Stomach (tissue), 9 donors: ENCODE results near the gene ARL10. TPM values are rescaled to one million over a fixed set of nuclear protein-coding genes. Genes with fewer than 3 reads are reported as not detected.

Experiments
- DNase-seq, 2 donors: peaks; one replicate each; pipeline versions ENCODE4 v3.0.0 to v3.0.0-alpha.2; 2013 to 2019
- H3K27ac ChIP-seq, 5 donors: fragments of 200-600 bp in 4 of 5; sonication (generic) in 4 of 5; one replicate each; pipeline ENCODE4 v1.5.1; 2013 to 2019; ENCODE audit warnings: mild to moderate bottlenecking in 1 of 5, moderate library complexity in 1 of 5
- H3K27me3 ChIP-seq, 3 donors: fragments of 200-600 bp; sonication (generic); one replicate each; pipeline ENCODE4 v1.5.1; 2017 to 2019; ENCODE audit warnings: mixed run types in 1 of 3
- H3K36me3 ChIP-seq, 4 donors: fragments of 200-600 bp; sonication (generic); 1 replicate in 3 of 4; 2 replicates in 1 of 4; pipeline ENCODE4 v1.5.1; 2016 to 2019
- H3K4me1 ChIP-seq, 4 donors: fragments of 200-600 bp; sonication (generic); one replicate each; pipeline ENCODE4 v1.5.1; 2016 to 2019
- H3K4me3 ChIP-seq, 4 donors: fragments of 200-600 bp; sonication (generic) in 3 of 4; one replicate each; pipeline ENCODE4 v1.5.1; 2016 to 2019; ENCODE audit warnings: mild to moderate bottlenecking in 1 of 4
- H3K9me3 ChIP-seq, 4 donors: fragments of 200-600 bp; sonication (generic); one replicate each; pipeline ENCODE4 v1.5.1; 2016 to 2019
- EP300 ChIP-seq: sonication (generic); formaldehyde crosslinking; IDR thresholded peaks from one replicate; pipeline ENCODE4 v1.6.1; 2017; ENCODE audit warnings: antibody characterized with exemption
- POLR2A ChIP-seq, 4 donors: fragments of 450-650 bp; IDR thresholded peaks; one replicate each; pipeline ENCODE4 v1.6.1; 2016; ENCODE audit warnings: antibody characterized with exemption in 4 of 4, control low read depth in 2 of 4, mild to moderate bottlenecking in 1 of 4, moderate library complexity in 1 of 4
- POLR2AphosphoS5 ChIP-seq, 3 donors: sonication (generic); formaldehyde crosslinking; IDR thresholded peaks; one replicate each; pipeline ENCODE4 v1.6.1; 2016; ENCODE audit warnings: antibody characterized with exemption in 3 of 3
- WGBS, 5 donors: extraction: QIAGEN DNeasy Blood & Tissue Kit in 3 of 5; methylation state at CpG; one replicate each; pipeline versions ENCODE4 v1.1.5 to v1.1.7; 2013 to 2018; 5-methylcytosine and 5-hydroxymethylcytosine counted together
- intact Hi-C: fragments of 100-400 bp; cut with DNase I; formaldehyde crosslinking; loops from one replicate; pipeline ENCODE4 v1.15.1; 2023; ENCODE audit warnings: low total_unique reads
- polyA plus RNA-seq, 3 donors: library from polyadenylated mRNA; stranded (reverse); fragments of 200-250 nt; gene quantifications; one replicate each; pipeline ENCODE4 v1.2.3, GENCODE V29; 2013
- total RNA-seq, 5 donors: library from RNA; depleted of rRNA; stranded (reverse); fragments of >200 nt; gene quantifications; one replicate each; pipeline versions ENCODE4 v1.1.0 to v1.2.3, GENCODE V29; 2014 to 2016
- TF ChIP-seq, protein P1 (sequence below), 7 experiments: fragments of 450-650 bp in 4 of 7; fragments of 200-600 bp in 3 of 7; sonication (generic) in 3 of 7; IDR thresholded peaks; one replicate each; pipeline ENCODE4 v1.5.1; 2016 to 2019; ENCODE audit warnings: antibody characterized with exemption in 7 of 7, control low read depth in 2 of 7, mild to moderate bottlenecking in 1 of 7
- donor health status: healthy with polysubstance abuse.
- donor health status: Bipolar disorder and iron deficiency.
- donor health status: healthy.

Gene ARL10
- total and polyA plus RNA-seq, 8 donors, result 0.31 to 9.9 (median 3.0) TPM

- intact Hi-C loops, result no loop called here
- H3K4me3 ChIP-seq, result peak overlapping the region in 3 of 4 donors; percentile 1 to 83 (median 80)
- no peaks in the 10 kb centered on the region for H3K9me3 ChIP-seq
- TF ChIP-seq, protein P1, sequence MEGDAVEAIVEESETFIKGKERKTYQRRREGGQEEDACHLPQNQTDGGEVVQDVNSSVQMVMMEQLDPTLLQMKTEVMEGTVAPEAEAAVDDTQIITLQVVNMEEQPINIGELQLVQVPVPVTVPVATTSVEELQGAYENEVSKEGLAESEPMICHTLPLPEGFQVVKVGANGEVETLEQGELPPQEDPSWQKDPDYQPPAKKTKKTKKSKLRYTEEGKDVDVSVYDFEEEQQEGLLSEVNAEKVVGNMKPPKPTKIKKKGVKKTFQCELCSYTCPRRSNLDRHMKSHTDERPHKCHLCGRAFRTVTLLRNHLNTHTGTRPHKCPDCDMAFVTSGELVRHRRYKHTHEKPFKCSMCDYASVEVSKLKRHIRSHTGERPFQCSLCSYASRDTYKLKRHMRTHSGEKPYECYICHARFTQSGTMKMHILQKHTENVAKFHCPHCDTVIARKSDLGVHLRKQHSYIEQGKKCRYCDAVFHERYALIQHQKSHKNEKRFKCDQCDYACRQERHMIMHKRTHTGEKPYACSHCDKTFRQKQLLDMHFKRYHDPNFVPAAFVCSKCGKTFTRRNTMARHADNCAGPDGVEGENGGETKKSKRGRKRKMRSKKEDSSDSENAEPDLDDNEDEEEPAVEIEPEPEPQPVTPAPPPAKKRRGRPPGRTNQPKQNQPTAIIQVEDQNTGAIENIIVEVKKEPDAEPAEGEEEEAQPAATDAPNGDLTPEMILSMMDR (IDR thresholded peaks at IDR 0.05), result no peak
- TF ChIP-seq EP300 (no peak), POLR2AphosphoS5 (IDR thresholded peaks at IDR 0.05) (no peak), POLR2A (IDR thresholded peaks at IDR 0.05) (no peak)
- H3K27ac ChIP-seq, result no peak overlapping the region
- peaks cover 5 to 47% (median 46%) of the 10 kb centered on the region in 4 donors for H3K36me3 ChIP-seq
- WGBS, 5 donors, result 48 to 58% (median 52%) methylated on average over 4 of the region's 4 CpGs
- no peaks in the 10 kb centered on the region for H3K27me3 ChIP-seq
- DNase-seq, result peak in 1 of 2 donors; percentile 8
- peaks cover 14 to 55% (median 29%) of the 10 kb centered on the region in 4 donors for H3K4me1 ChIP-seq
These were observed 5.6 kb upstream of the ARL10 start for GRCh38 chr5:176359658-176360057.

DNA sequence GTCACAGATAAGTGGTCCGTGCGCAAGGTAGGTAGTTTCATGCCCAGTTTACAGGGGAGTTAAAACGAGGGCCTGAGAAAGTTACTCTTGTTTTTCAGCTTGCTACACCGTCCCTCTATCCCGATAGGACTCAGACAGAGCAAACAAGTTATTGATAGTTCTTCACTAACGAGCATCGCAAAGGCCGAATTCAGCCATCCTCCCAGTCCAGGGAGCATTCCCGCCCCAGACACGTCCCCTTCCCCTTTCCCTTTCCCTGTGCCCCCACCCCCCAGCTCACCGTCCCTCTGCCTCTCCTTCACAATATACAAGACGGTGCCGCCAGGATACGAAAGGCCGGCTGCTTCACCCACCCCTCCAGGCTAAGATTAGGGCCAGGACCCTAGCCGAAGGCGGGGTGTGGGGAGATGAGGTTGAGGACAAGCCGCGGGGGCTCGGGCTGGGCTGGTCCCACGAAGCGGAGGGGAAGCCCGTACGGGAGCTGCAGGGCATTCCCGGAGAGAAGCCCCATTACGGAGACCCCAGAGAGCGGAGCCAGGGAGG, 4.3 kb upstream of the ARL10 start:
- peak overlapping the region; percentile 72 to 89 (median 87) for H3K27ac ChIP-seq

GRCh38 chr5:176361437-176362232, 3.7 kb upstream of the ARL10 start, which contains the start of gene KIAA1191:
KIAA1191 (minus strand) TSS chr5:176361764; CDS start chr5:176359508, 2,256 bp downstream.
- peak; percentile 94 to 98 for DNase-seq
- peak within 1 kb of the TSS; percentile 72 to 89 (median 87) for H3K27ac ChIP-seq
- no peaks in the 10 kb centered on the region for H3K9me3 ChIP-seq
- WGBS, 5 donors, result 1 to 3% (median 1%) methylated on average over 32 to 56 of the region's 56 CpGs
- peak within 1 kb of the TSS; percentile 80 to 98 (median 84) for H3K4me3 ChIP-seq
- peaks cover 5 to 27% (median 26%) of the 10 kb centered on the region in 4 donors for H3K36me3 ChIP-seq
- peaks cover 20 to 59% (median 47%) of the 10 kb centered on the region in 4 donors for H3K4me1 ChIP-seq
- intact Hi-C loops, result no loop called here
- TF ChIP-seq, protein P1 (IDR thresholded peaks at IDR 0.05), result peak in 2 of 7 experiments; percentile 3 to 35
- TF ChIP-seq EP300 (no peak), POLR2AphosphoS5 (IDR thresholded peaks at IDR 0.05) (peak; percentile 72 to 98 (median 97)), POLR2A (IDR thresholded peaks at IDR 0.05) (peak in 2 of 4 donors; percentile 40 to 55)
- H3K27me3 ChIP-seq, result peaks cover 0 to 12% (median 6%) of the 10 kb centered on the region in 3 donors

More for the DNA sequence above, 4.3 kb upstream of the ARL10 start:
- H3K9me3 ChIP-seq, result no peaks in the 10 kb centered on the region
- peaks cover 0 to 7% (median 2%) of the 10 kb centered on the region in 3 donors for H3K27me3 ChIP-seq
- DNase-seq, result no peak
- TF ChIP-seq EP300 (no peak), POLR2A (IDR thresholded peaks at IDR 0.05) (no peak), POLR2AphosphoS5 (IDR thresholded peaks at IDR 0.05) (no peak)
- TF ChIP-seq, protein P1 (IDR thresholded peaks at IDR 0.05), result no peak
- intact Hi-C loops, result no loop called here
- WGBS, 5 donors, result 1 to 3% (median 1%) methylated on average over 27 of the region's 27 CpGs
- peaks cover 5 to 34% (median 33%) of the 10 kb centered on the region in 4 donors for H3K36me3 ChIP-seq
- H3K4me1 ChIP-seq, result peaks cover 15 to 52% (median 41%) of the 10 kb centered on the region in 4 donors
- H3K4me3 ChIP-seq, result peak overlapping the region; percentile 80 to 98 (median 84)

GRCh38 chr5:176362233-176362490, 3.1 kb upstream of the ARL10 start:
- peak overlapping the region in 4 of 5 donors; percentile 72 to 89 (median 86) for H3K27ac ChIP-seq
- intact Hi-C loops, result no loop called here
- WGBS, 5 donors, result 66 to 71% (median 68%) methylated on average over 8 of the region's 8 CpGs

More at GRCh38 chr5:176362233-176362490, 3.1 kb upstream of the ARL10 start:
- DNase-seq, result no peak
- H3K36me3 ChIP-seq, result peaks cover 5 to 23% (median 22%) of the 10 kb centered on the region in 4 donors
- TF ChIP-seq, protein P1 (IDR thresholded peaks at IDR 0.05), result no peak
- no peak for TF ChIP-seq POLR2AphosphoS5 (IDR thresholded peaks at IDR 0.05)
- TF ChIP-seq EP300, result no peak
- no peak for TF ChIP-seq POLR2A (IDR thresholded peaks at IDR 0.05)
- peaks cover 0 to 12% (median 6%) of the 10 kb centered on the region in 3 donors for H3K27me3 ChIP-seq
- peak overlapping the region; percentile 80 to 98 (median 84) for H3K4me3 ChIP-seq
- H3K9me3 ChIP-seq, result no peaks in the 10 kb centered on the region
- peaks cover 20 to 61% (median 48%) of the 10 kb centered on the region in 4 donors for H3K4me1 ChIP-seq
